ENCODE results near the gene SORBS1. TPM values are rescaled to one million over a fixed set of nuclear protein-coding genes. Genes with fewer than 3 reads are reported as not detected.

Gene SORBS1
- total RNA-seq, 1 donor from 2014 or later: 431 TPM

DNA sequence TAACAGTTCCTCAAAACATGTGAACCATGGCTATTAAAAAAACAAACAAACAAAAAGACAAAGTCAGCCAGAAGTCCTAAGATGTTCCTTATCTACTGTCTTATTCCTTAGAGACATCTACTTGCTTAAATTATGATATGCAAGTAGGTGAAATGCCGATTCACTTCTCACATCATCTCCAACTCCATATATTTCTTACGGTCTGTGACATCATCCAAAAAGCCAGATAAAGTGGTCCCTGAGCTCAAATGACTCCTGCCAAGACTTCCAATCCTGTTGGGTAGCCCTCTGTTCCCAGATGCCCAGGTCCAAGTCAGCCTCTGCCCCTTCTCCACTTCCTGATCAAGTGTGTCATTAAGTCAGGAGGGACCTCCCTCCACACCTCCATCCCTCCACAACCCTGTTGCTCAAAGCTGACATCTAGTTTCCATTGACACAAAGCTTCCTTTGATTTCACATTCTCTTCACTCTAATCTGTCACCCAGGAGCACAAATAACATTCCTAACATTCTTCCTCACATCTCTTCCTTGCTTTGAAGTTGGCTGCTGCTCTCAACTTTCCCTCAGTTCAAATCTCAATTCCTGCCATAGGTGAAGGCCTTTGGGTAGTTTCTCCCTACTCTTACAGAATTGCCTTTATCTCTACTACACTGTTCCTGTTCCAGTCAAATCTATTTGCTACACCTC is 214.3 kb downstream of the SORBS1 start:
- DNase-seq (ENCODE audit: low spot score): no peak

DNA sequence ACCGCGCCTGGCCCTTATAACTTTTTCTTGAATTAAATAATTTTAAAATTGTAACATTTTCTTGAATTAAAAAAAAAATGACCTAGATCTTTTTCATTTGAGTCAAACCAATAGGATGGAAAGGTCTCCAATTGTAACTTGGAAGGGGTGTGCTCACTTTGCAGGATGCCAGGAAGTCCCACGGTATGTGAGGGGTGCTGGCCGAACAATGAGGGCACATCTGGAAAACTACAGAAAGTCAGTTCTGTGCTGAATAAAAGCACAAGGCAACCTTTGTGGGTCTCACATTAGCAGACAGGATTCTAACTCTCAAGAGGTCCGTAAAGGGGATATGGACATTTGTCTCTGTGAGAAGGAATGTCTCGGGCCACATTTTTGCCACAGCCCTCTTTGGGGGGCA is 217.6 kb downstream of the SORBS1 start:
- no peak for DNase-seq (ENCODE audit: low spot score)

DNA sequence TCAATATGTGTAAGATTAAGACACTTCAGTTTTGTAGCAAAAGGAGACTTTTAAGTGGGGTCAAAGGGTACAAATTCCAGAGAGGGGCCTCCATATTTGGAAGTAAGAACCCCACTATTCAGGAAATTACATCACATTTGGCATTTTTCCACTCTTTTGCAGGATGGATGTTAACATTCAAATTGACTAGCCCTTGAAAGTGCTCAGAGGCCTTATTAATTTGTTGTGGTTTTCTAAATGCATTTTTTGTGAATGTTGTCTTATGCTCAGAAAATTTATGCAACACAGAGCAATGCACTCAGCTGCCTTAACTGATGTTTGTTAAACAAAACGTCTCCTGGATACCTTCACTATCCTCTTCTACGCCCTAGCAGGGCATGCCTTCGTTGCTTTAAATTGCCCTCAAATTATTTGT is 219.4 kb downstream of the SORBS1 start:
- DNase-seq (ENCODE audit: low spot score): no peak

DNA sequence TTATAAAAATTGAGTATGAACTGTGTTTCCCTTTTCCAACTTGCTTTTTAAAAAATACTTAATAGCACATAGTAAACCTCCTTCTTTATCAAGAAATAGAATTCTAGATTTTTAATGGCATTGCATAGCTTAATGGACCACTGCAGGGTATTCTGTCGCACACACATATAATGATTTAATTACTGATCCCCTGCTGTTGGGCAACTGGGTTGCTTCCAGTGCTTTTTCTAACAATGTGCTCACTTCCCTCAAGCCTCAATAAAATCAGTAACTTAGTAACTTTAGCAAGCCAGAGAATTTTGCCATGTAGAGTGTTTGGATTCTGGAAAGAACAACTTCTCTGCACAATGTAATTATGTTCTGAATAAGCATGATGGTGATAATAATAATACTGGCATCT is 221.3 kb downstream of the SORBS1 start:
- DNase-seq (ENCODE audit: low spot score): no peak

DNA sequence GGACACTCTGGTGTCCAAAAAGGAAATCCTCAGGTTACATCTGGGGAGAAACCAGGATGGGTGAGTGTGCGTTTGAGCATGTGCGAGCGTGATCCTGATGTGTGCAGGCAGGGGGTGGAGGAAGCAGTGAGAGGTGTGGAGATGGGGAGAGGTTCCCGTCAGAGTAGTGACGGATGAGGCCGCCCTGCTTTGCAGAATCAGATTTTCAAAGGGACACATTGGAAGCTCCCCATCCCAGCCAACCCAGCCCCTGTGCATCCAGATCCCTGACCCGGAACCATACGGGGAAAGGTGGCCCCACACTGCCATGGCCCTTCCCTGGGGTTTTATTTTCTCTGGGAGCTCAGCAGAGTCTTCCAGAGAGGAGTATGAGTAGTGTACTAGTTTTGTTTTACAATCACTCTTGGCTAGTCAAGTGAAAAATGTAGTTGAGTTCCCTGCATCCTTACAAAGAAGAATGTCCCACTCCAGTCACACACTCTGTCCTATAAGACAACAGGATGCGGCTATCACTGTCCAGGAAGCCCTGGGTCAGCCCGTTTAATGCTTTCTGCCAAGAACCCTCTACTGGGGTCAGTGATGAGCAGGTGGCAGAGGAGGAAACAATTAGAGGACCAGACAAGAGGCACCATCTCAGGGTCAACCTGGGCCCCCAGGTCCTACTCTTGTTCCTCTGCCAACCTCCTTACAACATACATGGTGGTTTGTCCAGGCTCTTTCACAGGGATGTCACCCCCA is 223.6 kb downstream of the SORBS1 start:
- no peak for DNase-seq (ENCODE audit: low spot score)

DNA sequence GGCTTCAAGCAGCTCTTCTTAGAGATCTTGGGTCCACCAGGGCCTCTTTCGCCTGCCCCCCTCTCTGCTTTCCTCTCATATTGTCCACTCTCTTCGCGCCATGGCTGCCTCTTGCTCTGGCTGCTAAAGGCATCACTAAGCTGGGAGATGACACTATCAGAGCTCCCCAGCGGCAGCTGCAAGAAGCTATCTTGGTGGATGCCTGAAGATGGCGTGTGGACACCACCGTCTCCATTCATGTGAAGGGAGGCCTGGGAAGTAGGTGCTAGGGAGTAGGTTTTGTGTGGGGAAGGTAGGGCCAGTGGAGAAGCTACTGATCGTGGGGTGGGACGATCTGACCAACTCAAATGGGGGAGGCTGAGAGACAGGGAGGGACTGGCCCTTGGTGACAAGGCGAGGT is 224.5 kb downstream of the SORBS1 start:
- no peak for DNase-seq (ENCODE audit: low spot score)

DNA sequence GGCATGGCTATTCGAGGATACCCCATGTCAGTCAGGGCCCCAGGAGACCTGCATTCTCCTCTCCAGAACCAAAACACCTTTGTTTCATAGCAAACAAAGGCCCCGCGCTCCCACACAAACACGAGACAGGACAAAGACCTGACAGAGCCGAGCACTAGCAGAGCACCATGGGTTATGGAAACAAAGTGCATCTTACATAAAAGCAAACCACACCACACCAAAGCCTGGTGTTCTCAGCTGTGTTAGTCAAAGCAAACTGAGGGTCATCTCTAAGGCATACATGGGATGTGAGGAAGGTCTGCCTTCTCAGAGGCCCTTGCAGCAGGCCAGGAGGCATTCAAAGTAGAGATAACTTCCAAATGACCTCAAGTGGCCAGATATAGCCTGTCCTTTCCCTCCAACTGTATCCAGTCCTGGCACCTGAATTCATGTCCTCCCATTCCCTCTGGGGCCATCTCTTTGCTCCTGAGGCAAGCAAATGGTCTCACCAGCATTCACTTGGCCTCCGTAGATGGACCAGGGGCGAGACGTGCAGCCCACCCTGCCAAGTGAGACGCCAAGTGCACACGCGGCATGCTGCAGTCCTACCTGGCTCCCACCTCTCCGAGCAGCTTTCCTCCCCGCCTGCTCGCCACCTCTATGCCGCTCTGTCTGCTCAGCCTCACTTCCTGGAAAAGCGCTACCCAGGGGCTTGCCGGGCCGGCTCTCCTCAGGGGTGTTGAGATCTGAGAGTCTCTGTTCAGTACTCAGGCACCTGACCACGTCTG is 225.1 kb downstream of the SORBS1 start:
- DNase-seq (ENCODE audit: low spot score): no peak

DNA sequence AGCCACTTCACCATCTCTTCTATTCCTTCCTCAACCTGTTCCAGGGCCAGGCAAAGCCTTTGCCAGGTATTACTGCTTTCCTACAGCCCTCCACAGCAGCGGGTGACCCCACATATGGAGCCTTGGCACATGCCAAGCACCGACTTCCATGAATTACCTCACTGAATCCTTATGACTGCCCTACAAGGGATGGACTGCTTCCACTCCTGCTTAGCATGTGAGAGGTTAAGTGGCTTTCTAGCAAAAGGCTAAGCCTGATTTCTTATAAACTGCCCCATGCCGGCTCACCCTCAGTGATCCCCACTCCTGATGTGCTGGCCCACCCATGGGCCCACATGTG is 226.4 kb downstream of the SORBS1 start:
- DNase-seq (ENCODE audit: low spot score): no peak

DNA sequence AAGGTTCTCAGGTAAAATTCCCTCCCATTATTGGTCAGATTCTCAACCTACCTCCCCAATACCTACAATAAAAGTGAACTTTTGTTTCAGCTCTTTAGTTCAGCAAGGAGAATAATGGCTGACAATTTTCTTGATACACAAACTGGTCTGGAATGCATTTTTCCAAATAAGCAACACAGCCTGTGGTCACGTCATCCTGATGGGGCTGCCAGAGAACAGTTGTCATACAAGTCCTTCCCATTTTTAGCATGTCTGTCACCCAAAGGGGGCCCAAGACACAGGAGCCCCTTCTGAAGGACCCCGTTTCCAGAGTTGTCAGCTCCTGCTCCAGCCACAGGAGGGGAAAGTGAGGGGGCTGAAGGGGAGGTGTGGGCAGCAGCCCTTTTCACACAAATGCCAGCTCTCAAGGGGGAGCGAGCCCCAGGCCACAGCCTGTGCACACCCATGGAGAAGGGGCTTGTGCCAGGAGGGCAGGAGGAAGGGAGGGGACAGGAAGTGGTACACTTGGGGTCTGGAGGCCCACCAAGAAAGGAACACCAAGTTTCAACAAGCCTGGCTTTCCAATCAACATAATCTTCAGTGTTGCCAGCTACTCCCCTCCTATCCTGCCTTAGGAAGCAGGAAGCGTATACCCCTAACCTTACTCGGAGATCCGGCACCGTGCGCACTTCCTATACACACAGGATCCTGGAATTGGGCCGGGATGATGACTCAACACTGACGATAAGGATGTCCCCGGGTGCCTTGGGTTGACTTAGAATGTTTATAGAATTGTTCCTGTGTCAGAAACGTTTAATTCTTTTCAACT is 227.0 kb downstream of the SORBS1 start:
- DNase-seq (ENCODE audit: low spot score): peak; percentile 75

DNA sequence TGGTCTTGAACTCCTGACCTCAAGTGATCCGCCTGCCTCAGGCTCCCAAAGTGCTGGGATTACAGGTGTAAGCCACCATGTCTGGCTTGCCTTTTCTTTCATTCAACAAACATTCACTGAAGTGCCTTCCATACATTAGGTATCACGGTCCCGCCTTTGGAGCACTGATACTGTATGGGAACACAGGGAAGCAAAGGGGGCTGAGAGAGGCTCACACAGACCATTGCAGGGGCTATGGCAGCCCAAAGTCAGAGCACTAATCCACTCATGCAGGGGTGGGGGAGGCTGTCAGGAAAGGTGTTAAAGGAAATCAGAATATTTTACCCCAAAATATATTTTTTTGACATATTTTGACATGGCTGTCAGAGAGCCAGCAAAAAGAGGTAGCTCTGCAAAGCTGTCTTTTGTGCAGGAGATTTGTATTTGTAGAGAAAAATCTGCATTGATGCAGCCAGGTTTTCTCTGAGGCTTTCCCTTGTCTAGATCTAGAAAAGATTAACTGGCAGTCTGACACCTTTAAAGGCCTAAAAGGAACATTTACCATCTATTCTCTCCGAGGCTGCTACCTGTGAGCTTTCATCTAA is 228.4 kb downstream of the SORBS1 start:
- no peak for DNase-seq (ENCODE audit: low spot score)

DNA sequence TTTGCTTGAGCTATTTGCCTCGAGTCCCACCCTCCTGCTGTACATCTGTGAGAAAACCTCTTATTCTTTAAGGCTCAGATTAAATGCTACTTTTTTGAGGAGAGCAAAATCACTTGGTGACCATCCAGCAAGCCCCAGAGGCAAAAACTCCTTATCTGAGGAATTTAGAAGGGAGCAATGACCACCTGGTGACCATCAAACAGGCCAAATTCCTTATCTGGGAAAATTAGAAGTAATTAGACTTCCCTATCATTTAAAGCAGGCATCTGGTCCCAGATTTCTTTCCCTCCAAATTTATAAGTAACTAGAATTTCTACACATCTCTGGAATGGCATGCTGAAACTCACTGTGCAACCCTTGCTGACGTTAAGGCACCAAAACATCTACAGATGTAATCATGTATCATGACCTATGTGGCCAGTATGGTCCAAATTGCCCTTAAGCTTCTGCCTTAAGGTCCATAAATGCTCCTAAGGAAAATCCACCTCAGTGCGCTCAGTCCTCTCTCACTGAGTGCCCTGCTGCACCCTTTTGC is 229.5 kb downstream of the SORBS1 start:
- no peak for DNase-seq (ENCODE audit: low spot score)

DNA sequence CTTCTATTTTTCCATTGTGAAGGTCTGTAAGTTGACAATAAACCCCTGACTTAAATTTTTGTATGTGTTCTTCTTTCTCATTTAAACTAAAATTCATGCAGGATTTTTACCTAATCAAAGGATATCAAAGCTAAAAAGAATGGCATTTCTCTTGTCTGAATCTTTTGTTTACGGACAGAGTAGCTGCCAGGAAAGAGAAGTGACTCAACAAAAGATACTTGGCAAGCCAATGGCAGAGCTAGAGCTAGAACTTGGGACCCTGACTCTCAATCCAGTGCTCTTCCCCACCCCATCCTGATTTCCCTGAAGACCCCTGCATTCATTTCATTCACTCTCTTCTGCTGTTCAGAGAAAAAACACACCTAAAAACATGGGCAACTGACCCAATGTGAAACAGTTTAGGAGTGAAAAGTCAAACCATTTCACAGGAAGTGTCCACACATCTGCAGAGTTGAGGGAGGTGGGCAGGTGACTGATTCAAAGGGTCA is 230.2 kb downstream of the SORBS1 start:
- no peak for DNase-seq (ENCODE audit: low spot score)

DNA sequence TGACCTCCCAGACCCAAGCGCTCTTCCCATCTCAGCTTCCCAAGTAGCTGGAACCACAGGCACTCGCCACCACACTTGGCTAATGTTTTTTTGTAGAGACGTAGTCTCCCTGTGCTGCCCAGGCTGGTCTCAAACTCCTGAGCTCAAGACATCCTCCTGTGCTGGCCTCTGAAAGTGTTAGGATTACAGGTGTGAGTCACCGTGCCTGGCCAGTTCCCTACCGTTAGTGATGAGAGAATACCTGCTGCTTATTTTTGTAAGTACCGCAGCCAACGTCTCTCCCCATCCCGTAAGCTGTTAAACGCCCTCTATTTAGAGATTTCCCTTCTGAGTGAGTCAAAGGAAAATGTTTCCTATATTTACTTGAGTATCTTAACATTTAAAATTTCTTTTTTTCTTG is 231.9 kb downstream of the SORBS1 start:
- DNase-seq (ENCODE audit: low spot score): no peak

DNA sequence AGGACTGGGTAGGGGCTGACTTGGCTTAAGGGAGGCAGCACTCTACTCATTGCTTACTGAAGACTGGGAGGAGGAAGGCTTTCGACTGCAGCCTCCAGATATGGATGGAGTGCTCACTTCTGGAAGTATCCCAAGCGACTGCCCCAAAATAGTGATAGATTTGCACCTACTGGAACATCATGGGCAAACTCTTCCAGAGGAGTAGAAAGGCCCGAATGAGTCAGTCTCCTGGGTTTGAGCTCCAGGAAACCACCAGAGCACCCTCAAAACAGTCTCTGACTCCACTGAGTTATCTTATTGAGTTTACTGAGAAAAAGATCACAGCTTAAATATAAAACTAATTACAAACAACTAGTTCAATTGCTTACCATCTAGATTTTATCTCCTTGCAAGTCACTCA is 233.2 kb downstream of the SORBS1 start:
- DNase-seq (ENCODE audit: low spot score): no peak

DNA sequence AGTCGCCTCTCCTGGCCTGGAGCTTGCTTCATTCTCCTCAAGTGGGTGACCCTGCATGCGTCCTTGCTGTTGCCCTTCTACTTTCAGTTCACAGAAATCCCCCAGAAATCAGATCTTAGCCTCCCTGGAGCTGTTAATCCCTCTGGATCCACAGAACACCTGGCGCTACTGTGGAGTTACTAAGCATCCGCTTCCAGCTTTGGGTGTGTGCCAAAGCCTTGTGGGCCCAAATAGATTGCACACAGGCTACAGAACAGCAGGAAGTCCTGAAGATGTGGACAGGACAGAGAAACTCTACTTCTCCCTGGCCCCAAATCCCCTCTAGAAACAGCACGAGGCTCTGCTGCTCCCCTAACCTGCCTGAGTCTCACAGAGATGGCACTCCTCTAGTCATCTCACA is 233.8 kb downstream of the SORBS1 start:
- no peak for DNase-seq (ENCODE audit: low spot score)

DNA sequence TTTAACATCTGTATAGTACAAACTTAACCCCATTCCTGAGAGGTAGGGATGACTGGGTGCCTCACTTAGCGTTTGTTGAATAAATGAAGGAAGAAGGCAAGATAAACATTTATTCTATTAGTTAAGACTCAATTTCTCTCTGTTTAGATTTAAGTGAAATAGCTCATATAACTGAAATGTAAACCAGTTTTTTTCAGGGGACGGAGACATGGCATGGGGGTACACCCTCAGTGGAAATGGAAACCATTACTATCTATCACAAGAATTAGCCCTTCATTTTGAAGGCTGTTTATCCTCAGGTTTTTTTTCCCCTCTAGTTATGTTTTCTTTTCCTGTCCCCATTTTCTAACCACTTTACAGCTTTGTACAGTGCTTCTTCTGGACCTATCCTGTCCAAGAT is 234.8 kb downstream of the SORBS1 start:
- no peak for DNase-seq (ENCODE audit: low spot score)

DNA sequence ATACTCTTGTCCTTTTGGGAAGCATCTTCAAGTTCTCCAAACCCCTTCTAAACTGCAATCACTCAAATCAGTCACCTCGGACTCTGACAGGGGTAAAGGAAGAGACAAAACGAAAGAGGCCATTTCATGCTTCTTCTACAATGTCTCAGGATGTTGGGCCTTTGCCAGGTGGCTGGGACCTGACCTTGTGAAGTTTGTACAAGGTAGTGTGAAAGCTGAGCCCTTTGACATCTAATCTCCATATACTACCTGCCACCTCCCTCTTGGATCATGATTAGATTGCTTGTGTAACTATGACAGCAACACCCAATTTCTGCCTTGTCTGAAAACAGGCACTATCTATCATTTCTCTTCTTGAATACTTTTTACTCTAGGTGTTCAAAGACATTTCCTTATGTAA is 235.3 kb downstream of the SORBS1 start:
- no peak for DNase-seq (ENCODE audit: low spot score)

DNA sequence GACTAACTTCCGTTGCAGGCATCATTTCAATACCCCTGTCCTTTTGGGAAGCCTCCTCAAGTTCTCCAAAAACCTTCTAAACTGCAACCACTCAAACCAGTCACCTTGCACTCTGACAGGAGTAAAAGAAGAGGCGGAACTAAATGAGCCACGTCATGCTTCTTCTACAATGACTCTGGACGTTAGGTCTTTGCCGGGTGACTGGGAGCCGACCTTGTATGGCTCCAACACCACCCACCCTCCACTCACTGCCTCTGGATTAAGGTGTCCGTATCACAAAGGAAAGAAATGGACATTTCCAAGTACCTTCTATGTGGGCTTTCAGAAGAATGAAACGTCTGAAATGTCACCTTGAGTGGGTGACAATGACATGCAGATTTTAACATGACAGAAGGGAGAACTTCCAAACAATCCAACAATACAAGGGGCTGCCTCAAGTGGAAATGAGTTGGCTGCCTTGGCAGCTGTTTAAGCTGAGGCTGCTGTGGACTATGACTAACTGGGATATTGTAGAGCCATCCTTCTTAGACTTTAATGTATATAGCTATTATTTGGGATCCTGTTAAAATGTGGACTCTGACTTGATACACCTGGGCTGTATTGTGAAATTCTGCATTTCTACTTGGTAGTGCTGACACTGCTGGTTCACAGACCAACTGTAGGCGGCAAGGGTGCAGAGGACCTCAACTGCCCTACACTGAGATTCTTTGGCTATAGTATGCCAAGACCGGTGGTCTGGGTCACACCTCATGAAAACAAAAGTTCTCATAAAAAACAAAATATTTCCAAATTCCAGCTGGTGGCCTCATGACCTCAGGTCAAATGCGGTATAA is 236.5 kb downstream of the SORBS1 start:
- no peak for DNase-seq (ENCODE audit: low spot score)

DNA sequence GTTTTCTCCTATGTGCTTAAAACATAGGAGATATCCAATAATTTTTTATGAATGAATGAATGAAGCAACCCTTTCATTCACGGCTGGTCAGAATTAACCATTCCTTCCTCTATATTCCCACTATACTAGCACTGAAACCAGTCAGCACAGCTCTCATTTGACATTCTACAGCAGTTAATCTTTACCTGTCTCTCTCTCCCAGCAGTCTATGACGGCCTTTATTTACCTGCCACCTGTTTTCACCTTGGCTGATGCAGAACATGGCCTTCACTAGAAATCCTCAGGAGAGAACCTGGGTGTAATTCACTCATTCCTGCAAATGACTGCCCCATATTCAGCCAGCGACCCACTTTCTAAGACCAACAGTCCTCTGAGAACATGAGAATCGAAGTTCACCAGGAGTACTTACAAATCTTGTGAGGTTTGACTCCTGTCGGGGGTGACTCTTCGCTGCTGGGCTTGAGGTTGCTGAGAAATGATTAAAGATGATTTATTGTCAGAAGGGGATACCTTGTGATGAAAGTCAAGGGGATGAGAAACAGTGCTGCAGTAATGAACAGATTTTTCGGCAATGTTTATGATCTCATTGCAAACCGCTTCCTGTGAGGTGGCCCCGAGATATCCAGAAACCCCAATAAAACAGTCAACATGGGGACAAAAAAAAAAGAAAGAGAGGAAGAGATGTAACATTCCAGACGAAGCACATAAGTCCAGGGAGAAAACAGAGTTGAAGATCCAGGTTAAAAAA is 239.4 kb downstream of the SORBS1 start:
- DNase-seq (ENCODE audit: low spot score): no peak

DNA sequence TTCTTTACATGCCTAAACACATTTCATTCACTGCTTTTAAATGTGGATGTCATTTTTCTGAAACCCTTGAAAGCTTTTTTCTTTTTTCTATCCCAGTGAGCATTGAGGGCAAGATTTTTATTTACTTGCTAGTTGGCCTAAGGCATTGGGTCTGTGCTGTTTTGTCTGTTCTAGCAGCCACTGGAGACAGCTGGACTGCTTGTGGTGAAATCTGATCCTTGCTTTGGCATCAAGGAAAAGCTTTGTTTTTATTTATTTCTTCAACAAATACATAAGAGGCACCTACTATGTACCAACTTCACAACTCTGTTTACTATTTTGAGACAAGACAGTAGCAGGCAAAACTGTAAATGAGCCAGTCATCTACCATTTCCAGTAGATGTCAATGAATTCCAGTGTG is 241.9 kb downstream of the SORBS1 start:
- DNase-seq (ENCODE audit: low spot score): no peak
